Activated B cell treated with CpG ODN at 0.5 μM for 24 hours (primary cell): ENCODE measurements around the gene ATP5PD. TPM values are rescaled to one million over a fixed set of nuclear protein-coding genes. Genes with fewer than 3 reads are reported as not detected.

Experiments used
- ATAC-seq: fragments of 200-7000 bp; cut with Tn5 transposase; one replicate; pipeline ENCODE4 v1.10.0; 2021; ENCODE audit warnings: low read depth, mild to moderate bottlenecking, moderate library complexity
- CTCF ChIA-PET: fragments of 350-600 bp; sonication (Branson Sonifier 250); formaldehyde crosslinking; loops from one replicate; lab custom pipeline; 2021; ENCODE audit warnings: antibody characterized with exemption; lab: Charles Lee
- POLR2A ChIA-PET: fragments of 350-600 bp; sonication (Branson Sonifier 250); formaldehyde crosslinking; loops from one replicate; lab custom pipeline; 2021; ENCODE audit warnings: antibody characterized with exemption; lab: Charles Lee
- DNase-seq: peaks from one replicate; pipeline ENCODE4 v3.0.0; 2022
- H3K27ac Mint-ChIP-seq: one replicate; pipeline ENCODE4 v1.8.0; 2020; ENCODE audit warnings: mixed read lengths
- H3K27me3 Mint-ChIP-seq: one replicate; pipeline ENCODE4 v1.8.0; 2021; ENCODE audit warnings: mixed read lengths
- H3K36me3 Mint-ChIP-seq: one replicate; pipeline ENCODE4 v1.8.0; 2021; ENCODE audit warnings: low read depth, mixed read lengths
- H3K4me1 Mint-ChIP-seq: one replicate; pipeline ENCODE4 v1.8.0; 2021; ENCODE audit warnings: mixed read lengths
- H3K4me3 Mint-ChIP-seq: one replicate; pipeline ENCODE4 v1.8.0; 2020; ENCODE audit warnings: mild to moderate bottlenecking, mixed read lengths
- H3K9me3 Mint-ChIP-seq: one replicate; pipeline ENCODE4 v1.8.0; 2020; ENCODE audit warnings: mixed read lengths
- CTCF ChIP-seq: fragments of 200-600 bp; IDR thresholded peaks from one replicate; pipeline ENCODE4 v1.8.0; 2022; ENCODE audit warnings: antibody characterized with exemption, mild to moderate bottlenecking
- intact Hi-C: fragments of 100-400 bp; cut with micrococcal nuclease; formaldehyde crosslinking; loops from one replicate; pipeline ENCODE4 v1.15.1; 2024
- total RNA-seq: library from RNA; stranded (reverse); gene quantifications from 2 replicates; pipeline ENCODE4 v1.2.3, GENCODE V29; 2022

The ATP5PD gene
- total RNA-seq, 1 donor from 2014 or later, result 158 TPM

- no peaks in the 10 kb centered on the region for H3K9me3 Mint-ChIP-seq
- ChIA-PET POLR2A (no interaction called here), CTCF (no interaction called here)
- no peaks in the 10 kb centered on the region for H3K36me3 Mint-ChIP-seq
- ATAC-seq, result no peak
- H3K4me3 Mint-ChIP-seq, result no peak overlapping the region
- no peak for TF ChIP-seq CTCF
- no peak for DNase-seq
- intact Hi-C loops, result no loop called here
- H3K4me1 Mint-ChIP-seq, result no peaks in the 10 kb centered on the region
- no peak overlapping the region for H3K27ac Mint-ChIP-seq
- no peaks in the 10 kb centered on the region for H3K27me3 Mint-ChIP-seq
Observed at GRCh38 chr17:74994440-74994839, 52.3 kb downstream of the ATP5PD start.

- Mint-ChIP-seq H3K27me3 (peaks cover 1% of the 10 kb centered on the region), H3K4me1 (peaks cover 4% of the 10 kb centered on the region), H3K4me3 (no peak overlapping the region), H3K27ac (no peak overlapping the region), H3K9me3 (no peaks in the 10 kb centered on the region), H3K36me3 (no peaks in the 10 kb centered on the region)
- intact Hi-C loops, result no loop called here
- no peak for TF ChIP-seq CTCF
- DNase-seq, result no peak
- POLR2A ChIA-PET, result interaction anchor here (0.7 to 1.0 kb wide), 2 partner anchors 9 to 21 kb away, joined by 3 read pairs; no protein-coding TSS in a partner anchor
- CTCF ChIA-PET, result interaction anchor here (1.2 kb wide), 1 partner anchor 30 kb away, joined by 4 read pairs; no protein-coding TSS in a partner anchor
- no peak for ATAC-seq
Observed at GRCh38 chr17:74992223-74992622, 54.5 kb downstream of the ATP5PD start.

- CTCF ChIA-PET, result no interaction called here
Observed at GRCh38 chr17:74990581-74991105, 56.1 kb downstream of the ATP5PD start.

More at GRCh38 chr17:74990581-74991105, 56.1 kb downstream of the ATP5PD start:
- peaks cover 4% of the 10 kb centered on the region for H3K27me3 Mint-ChIP-seq
- H3K27ac Mint-ChIP-seq, result no peak overlapping the region
- no peak overlapping the region for H3K4me3 Mint-ChIP-seq
- ATAC-seq (no peak), DNase-seq (no peak)
- no peak for TF ChIP-seq CTCF
- peaks cover 12% of the 10 kb centered on the region for H3K4me1 Mint-ChIP-seq
- H3K9me3 Mint-ChIP-seq, result no peaks in the 10 kb centered on the region
- intact Hi-C loops, result no loop called here
- POLR2A ChIA-PET, result interaction anchor here (0.5 to 1.1 kb wide), 5 partner anchors 19 to 394 kb away, joined by 3 to 6 read pairs (median 3); partner anchors contain the start of gene MRPL58
- H3K36me3 Mint-ChIP-seq, result no peaks in the 10 kb centered on the region

Other genes starting within 250 kb of the ATP5PD start
- not detected in 2 replicates for gene GRIN2C, start 187.1 kb downstream of the ATP5PD start, total RNA-seq
- 4.6 and 5.5 TPM in 2 replicates for gene FDXR, start 174.0 kb downstream of the ATP5PD start, total RNA-seq
- not detected in 2 replicates for gene FADS6, start 153.3 kb downstream of the ATP5PD start, total RNA-seq
- gene USH1G, start 123.7 kb downstream of the ATP5PD start, total RNA-seq, result not detected in 2 replicates
- gene OTOP2, start 122.7 kb downstream of the ATP5PD start, total RNA-seq, result not detected in 2 replicates
- not detected in 2 replicates for gene OTOP3, start 111.1 kb downstream of the ATP5PD start, total RNA-seq
- gene HID1, start 74.2 kb downstream of the ATP5PD start, total RNA-seq, result 1.5 and 2.1 TPM in 2 replicates
- not detected in 2 replicates for gene CDR2L, start 59.3 kb downstream of the ATP5PD start, total RNA-seq
- 28.4 and 31.8 TPM in 2 replicates for gene MRPL58, start 34.3 kb downstream of the ATP5PD start, total RNA-seq
- 19.5 and 20.2 TPM in 2 replicates for gene KCTD2, start 256 bp upstream of the ATP5PD start, total RNA-seq
- gene SLC16A5, start 41.0 kb upstream of the ATP5PD start, total RNA-seq, result 4.9 and 5.7 TPM in 2 replicates
- gene ARMC7, start 63.0 kb upstream of the ATP5PD start, total RNA-seq, result 11.8 and 15.4 TPM in 2 replicates
- gene NT5C, start 84.8 kb upstream of the ATP5PD start, total RNA-seq, result 95.0 and 98.2 TPM in 2 replicates
- gene JPT1, start 107.5 kb upstream of the ATP5PD start, total RNA-seq, result 70.5 and 72.9 TPM in 2 replicates
- 365 and 394 TPM in 2 replicates for gene SUMO2, start 136.0 kb upstream of the ATP5PD start, total RNA-seq
- 103 and 107 TPM in 2 replicates for gene NUP85, start 158.7 kb upstream of the ATP5PD start, total RNA-seq
- 116 and 119 TPM in 2 replicates for gene GGA3, start 214.6 kb upstream of the ATP5PD start, total RNA-seq
- 67.6 and 71.3 TPM in 2 replicates for gene MRPS7, start 214.9 kb upstream of the ATP5PD start, total RNA-seq
- 50.8 and 55.2 TPM in 2 replicates for gene MIF4GD, start 224.3 kb upstream of the ATP5PD start, total RNA-seq
- 87.6 and 96.7 TPM in 2 replicates for gene SLC25A19, start 242.5 kb upstream of the ATP5PD start, total RNA-seq